Measurements from ENCODE around the gene CACNA2D3.

GRCh38 chr3:54511766-54512365, 389.5 kb downstream of the CACNA2D3 start:
- TF ChIP-seq CTCF (conservative IDR thresholded peaks at IDR 0.05 in 1 of 2, IDR thresholded peaks at IDR 0.05 in 1 of 2; ENCODE audit: extremely low read depth in 1 of 2, insufficient read depth in 1 of 2, low read depth in 1 of 2, low read length in 2 of 2) (no peak), EZH2 (IDR thresholded peaks at IDR 0.05; ENCODE audit: borderline replicate concordance, low read length) (no peak)
